NCI-H526 treated with DMSO at 0.1 percent for 48 hours (cell line): Measurements from ENCODE around the gene AATK.
"Not testable (repeated sequence)": the region's sequence is repeated elsewhere in the genome, so short reads cannot be mapped to it uniquely, and the experiment has no call there.

Experiments used
- DNase-seq: peaks from one replicate; lab custom pipeline; 2025; lab: John Stamatoyannopoulos, UW

AATK gene

DNA sequence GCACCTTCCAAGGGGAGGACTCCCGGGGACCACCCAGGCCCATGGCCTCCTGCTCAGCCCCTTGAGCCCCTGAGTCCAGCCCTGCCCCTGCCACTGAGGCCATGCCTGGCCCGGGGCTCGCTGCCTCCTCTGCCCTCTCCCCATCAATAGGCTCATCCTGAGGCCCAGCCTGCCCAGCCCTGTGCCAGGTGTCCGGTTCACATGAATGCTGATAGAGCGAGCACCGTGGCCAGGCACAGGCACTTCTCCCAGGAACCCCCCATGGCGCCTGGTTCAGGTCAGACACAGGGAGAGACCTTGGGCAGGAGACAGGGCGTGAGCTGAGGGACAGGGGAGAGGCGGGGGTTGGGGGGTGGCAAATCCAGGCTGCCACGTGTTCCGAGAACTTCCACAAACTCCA is 3.5 kb downstream of the AATK start:
- DNase-seq = no peak

DNA sequence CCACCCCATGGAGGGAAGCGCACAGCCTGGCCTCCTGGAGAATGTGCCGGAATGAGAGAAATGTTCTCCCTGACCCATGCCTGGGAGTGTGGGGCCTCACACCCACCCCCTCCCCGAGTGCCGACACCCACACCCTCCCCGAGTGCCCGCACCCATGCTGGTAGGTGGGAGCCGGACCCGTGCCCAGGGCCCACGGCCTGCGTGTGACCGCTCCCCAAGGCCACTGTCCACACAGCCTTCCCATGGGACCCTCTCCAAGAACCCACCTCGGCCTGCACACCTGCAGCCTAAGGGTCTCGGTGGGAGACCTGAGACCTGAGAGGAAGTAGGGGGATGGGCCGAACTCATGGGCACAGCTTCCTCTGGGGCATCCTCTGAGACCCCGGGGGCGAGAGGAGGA is 4.0 kb downstream of the AATK start:
- no peak for DNase-seq

DNA sequence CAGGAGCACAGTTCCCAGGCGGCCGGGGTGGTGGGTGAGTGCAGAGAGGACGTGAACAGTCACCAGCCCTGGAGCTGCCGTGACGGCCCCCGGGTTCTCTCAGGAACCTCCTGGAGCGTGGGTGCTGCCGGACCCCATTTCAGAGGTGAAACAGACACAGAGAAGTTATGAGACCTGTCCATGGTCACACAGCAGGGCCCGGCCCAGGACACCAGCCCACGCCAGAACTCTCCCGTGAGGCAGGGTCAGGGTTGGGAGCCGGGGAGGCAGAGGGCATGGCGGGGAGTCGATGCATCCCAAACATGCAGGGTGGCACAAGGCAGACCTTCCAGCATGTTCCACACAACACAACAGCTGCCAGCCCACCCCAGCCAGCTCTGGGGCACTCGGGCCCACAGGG is 4.5 kb downstream of the AATK start:
- DNase-seq = no peak

DNA sequence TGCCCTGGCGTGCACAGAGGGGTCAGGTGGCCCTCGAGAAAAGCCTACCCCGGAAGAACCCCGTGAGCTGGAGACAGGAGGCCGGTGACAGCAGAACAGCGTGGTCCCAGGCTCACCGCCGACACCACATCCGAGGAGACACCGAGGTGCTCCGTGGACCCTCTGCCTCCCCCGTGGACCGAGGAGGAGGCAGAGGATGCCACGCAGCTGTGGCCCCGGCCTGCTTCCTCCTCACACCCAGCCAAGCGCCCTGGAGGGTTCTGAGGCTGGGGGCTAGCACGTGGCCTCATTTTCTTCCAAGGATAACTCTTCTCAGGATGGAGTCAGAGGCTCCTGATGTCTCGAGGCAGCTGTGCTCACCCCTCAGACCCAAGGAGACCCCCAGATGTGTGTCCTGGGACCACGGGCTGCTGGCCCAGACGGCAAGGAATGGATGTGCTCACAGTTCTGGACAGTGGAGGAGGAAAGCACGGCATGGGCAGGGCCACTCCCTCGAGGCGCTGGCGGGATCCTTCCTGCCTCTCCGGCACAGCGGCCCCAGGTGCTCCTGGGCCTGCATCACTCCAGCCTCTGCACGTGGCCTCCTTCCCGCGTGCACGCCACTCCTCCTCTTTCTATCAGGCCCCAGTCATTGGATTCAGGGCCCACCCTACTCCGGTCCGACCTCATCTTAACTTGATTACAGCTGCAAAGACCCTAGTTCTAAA is 5.1 kb downstream of the AATK start:
- no peak for DNase-seq

DNA sequence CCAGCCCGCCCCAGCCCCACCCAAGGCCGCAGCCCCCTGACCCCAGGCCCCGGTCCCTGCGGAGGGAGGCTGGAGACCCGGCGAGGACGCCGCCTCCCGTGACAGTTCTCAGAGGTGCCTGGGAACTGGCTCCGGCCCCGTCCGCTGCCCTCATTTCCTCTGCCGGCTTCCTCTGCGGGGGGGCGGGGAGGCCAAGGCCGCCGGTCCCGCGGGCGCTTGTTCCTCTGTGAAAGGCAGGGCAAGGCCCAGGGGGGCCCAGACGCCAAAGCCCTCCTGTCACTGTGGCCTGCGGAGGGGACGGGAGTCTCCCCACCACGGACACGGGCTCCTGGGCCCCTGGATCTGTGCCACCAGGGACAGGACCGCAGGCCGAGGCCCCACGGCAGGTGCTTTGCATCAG is 5.7 kb downstream of the AATK start:
- no peak for DNase-seq

DNA sequence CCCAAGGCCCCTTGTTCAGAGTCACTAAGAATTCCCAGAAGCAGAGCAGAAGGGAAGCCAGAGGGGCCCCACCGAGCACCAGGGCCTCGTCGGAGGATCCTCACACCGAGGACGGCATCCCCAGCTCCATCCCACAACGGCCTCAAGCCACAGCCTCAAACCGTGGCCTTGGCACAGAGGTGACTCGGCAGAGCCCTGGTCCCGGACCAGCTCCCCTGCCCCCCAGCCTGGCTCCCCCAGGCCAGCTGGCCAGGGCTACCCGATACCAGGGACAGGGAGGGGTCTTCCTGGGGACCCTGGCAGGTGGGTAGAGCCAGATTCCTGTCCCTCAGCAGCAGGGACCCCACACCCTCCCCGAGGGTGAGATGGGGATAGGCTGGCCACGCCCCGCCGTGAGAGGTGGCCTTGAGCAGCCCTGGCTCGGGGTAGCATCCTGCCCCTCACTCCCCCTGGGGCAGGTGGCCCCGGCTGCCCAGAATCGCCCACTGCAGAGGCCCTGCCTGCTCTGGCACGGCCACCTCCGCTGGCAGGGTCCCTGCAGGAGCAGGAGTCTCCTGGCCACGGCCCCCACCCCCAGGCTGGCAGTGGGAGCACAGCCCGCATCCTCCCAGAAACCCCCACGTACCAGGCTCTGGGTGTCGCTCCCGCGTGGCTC is 6.3 kb downstream of the AATK start:
- no peak for DNase-seq

DNA sequence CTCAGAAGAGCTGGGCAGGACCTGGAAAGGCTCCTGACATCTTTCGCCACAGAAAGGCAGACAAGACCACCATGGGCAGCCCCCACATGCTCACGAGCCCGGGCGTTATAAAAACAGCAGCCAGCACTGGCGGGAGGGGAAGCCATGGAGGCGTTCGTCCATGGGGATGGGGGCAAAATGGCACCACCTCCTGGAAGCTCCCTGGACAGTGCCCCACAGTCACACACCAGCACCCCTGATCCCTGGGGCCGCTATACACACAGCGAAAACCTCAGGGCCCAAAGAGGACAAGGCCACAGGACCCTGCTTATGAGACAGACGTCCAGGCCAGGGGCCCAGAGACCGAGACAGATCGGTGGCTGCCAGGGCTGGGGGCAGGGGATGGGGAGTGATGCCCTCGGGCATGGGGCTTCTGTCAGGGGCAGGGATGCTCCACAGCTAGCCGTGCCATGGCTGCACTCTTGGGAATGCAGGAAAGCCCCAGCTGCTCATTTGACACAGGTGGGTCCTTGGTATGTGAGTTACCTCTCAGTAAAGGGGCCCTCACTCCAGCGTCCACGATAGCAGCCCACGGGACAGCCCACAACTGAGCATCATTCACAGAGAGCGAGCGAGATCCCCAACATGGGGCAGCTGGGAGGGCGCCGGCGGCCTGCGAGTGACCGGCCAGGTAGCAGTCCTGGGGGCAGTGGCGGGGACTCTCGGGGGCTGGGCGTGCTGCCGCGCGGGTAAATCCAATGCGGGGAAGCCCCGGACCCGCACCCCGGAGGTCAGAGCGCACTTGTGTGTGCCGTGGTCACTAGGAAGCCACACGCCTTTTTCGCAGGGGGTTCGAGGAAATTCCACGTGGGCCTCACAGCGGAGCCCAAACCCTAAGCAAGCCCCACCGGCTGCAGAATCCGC is 7.1 kb downstream of the AATK start:
- no peak for DNase-seq

DNA sequence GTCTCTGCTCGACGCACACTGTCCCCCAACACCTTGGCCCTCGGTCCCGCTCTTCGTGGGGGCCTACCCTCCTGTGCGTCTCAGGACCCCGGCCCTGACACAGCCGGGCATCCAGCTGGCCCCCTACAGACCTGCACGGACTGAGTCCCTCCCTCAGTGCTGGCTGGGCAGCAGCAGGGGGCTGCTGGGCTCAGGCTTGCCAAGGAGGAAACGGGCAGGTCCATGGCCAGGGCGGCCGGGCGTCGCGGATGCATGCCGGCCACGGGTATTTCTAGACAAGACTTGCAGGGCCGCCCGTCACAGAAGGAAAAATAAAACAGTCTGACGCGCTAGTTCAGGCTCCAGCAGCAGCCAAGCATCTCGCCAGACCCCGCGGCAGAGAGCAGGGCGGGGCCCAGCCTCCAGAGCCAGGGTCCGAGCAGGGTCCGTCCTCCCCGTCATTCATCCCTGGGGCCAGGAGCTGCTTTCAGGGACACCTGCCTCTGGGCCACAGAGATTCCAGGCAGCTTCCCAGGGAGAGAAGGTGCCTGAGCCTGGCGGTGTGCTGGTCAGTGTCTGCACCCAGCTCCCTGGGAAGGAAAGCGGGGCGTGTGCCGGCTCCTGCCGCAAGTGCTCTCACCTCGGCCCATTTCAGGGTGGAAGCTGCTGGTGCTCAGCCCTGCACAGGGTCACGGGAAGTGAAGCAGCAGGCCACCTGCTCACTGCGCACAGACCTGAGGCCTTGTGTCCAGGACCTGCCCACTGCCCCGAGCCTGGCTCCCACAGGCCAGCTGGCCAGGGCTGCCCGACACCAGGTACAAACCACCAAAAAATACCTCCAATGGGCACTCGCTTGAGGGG is 8.0 kb downstream of the AATK start:
- no peak for DNase-seq

DNA sequence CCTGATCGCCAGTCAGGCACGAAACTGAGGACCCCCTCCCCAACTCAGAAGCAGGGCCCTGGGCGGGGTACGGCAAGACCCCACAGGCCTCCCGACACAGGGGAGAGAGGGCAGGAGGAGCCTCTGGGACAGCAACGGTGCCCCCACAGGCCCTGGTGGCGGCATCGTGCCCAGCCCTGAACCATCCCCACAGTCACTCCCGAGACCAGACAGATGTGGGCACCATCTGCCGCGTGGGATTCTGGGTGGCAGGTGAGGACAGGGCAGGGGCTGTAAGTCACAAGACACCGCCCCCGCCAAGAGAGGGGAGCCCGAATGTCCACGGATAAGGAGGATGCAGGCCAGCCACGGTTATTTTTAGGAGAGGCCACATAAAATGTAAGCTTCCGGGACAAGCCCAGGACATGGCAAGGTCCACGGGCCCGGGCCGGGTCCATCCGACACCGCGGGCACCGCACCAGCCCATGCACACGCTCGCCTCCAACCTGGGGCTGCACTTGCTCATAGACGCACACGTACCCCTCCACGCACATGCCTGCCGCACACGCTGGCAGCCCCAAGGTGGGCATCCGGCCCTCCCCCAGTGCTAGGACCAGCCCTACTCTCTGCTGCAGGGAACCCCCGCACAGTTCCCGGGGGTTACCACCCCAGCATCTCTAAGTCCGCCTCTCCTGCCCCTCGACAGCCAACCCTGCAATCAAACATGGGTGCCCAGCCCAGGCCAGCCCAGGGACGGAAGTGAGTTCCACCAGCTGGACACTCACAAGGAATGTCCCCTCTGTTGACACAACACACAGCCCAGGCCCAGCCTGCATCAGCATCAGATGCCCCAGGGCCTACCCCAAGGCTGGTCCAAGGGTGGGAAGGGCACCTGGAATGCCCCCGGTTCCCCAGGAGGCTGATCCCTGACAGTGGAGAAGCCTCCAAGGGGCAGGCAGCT is 8.9 kb downstream of the AATK start:
- no peak for DNase-seq

DNA sequence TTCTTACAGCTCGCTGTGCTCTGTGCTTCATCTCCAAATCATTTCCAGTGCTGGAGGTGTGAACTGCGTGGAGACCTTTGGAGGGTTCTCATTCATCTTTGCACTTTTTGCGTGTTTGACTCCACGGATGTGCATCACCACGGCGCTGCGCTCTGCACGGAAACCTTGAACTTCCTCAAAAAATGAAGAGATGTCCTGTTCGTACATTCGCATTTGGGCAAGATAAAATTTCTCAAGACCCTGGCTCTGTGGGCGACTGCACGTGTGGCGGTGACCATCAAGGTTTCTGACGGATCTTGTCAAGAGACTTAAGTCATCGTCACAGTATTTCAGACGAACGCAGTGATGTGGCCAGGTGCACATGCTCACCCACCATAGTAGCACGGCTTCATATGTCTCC is 11.1 kb downstream of the AATK start:
- DNase-seq = no peak

DNA sequence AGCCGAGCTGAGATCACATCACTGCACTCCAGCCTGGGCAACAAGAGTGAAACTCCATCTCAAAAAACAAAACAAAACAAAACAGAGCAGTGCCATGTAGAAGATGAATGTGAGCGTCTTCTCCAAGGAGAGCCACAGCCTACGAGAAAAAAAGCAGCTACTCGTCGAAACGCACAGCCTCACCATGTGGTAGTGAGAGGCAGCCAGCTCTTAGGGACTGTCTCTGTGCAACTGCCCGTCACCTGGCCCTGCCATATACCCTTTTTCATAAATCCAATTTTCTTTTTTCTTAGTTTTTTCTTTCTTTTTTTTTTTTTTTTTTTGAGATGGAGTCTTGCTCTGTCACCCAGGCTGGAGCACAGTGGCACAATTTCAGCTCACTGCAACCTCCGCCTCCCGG is 12.0 kb downstream of the AATK start:
- DNase-seq = not testable (repeated sequence)

DNA sequence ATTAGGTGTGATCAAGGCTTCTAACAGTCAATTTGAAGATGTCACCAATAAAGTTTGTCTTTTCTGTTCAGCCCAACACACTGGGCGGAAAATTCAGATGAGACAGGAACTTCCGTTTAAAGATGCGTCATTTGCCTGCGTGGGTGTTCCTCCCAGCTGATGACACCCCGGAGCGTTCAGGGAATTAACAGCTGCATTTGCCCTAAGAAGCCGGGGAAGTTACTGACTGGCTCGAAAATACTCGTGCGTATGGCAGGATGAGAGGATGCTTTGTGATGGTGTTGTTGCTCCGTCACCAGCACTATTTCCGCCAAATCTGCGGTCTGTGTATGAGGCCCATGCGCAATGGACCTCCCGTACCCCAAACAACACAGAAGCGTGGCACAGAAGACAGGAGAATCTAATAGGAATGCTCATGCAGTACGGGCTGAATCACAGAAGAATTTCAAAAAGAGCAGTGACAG is 12.6 kb downstream of the AATK start:
- no peak for DNase-seq

DNA sequence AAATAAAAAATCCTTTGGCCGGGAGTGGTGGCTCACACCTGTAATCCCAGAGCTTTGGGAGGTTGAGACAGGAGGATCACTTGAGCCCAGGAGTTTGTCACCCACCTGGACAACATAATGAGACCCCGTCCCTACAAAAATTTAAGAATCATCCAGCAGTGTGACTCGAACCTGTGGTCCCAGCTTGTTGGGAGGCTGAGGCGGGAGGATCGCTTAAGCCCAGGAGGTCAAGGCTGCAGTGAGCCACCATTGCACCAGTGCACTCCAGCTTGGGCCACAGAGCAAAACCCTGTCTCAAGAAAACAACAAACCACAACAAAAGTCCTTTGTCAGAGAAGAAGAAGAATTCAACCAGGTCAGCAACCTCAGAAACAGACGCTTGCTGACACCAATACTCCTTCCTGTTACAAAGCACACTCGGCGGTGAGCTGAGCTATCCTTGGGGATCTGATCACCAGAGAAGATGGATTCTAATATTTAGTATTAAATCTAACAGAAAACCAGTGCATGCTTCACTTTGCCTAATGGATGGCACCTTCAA is 13.7 kb downstream of the AATK start:
- DNase-seq = no peak

DNA sequence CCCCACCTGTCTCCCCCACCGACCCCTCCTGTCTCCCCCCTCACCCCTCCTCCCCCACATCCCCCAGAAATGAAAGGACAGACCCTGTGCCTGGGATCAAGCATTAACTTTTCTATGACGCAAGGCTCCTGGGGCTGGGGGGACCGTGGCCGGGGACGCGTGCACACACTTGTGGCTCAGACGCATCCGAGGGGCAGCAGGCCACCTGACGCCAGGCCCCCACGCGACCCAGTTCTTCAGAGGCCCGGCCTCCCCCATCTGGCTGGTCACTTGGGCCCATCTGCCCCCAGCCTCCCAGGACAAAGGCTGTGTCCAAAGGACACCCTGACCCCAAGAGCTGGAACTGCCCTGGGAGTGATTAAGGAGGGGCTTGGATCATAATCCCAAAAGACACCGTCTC is 14.7 kb downstream of the AATK start:
- no peak for DNase-seq

DNA sequence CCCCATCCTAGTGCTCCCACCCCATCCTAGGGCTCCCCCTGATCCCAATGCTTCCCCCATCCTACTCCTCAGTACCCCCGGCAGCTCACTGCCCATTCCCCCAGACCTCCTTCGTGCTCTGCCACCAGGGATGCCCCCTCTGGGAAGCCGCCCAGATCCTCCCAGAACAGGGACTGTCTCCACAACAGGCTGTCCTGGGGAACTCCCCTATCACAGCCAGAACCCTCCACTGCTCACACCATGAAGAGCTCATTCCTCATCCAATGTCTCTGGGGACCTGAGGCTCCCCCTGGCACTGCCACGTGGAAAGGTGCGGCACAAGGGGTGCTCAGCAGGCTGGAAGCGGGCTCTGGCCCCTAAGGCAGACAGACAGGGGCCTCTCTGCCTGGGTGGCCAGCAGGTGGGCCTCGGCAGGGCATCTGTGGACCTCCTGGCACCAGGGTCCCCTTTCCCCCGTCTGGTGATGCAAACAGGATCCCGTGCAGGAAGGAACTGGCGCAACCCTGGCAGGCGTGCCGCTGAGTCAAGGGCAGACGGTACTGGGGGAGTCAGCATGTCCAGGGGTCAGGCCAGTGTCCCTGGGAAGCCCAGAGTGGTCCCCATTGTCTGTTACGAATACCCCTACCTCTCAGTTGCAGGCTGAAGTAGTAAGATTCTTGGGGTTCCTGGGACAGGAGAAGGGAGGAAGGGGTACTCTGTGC is 15.5 kb downstream of the AATK start:
- DNase-seq = no peak

DNA sequence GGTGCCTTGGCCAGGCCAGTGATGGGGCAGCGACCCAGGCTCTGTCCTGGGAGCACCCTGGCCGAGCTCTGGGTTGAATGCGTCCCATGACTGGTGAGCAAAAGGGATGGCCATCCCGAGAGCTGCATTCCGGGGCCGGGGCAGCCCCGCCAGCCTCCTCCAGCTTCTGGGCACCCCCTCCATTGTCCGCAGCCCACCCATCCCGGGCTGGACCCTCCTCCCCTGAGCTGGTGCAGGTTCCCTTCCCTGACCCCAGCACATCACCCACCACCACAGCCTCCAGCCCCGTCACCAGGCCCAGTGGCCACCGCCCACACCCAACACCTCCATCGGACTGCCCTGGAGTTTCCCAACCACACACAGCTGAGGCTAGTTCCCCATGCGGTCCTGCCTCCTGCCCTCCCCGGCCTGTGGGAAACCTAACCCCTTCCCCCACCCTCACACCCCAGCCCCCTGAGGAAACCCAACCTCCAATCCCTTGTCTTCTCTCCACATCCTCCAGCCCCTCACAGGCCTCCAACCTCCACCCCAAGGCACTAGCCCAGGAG is 17.0 kb downstream of the AATK start:
- no peak for DNase-seq

DNA sequence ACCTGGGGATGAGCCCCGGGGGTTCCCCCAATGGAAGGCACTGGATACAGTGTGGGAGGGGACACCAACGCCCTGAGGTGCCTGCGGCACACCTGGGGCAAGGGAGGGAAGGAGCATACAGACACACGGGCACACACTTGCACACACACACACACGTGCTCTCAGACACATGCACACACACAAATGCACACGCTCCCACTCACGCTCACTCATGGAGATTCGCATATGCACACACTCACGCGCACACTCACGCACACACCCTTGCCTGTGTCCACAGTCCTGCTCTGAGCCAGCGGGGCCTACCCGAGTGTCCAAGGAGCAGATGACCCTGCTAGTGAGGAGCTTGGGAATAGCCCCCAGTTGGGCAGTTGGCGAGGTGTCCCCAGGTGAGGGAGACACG is 17.4 kb downstream of the AATK start:
- no peak for DNase-seq

DNA sequence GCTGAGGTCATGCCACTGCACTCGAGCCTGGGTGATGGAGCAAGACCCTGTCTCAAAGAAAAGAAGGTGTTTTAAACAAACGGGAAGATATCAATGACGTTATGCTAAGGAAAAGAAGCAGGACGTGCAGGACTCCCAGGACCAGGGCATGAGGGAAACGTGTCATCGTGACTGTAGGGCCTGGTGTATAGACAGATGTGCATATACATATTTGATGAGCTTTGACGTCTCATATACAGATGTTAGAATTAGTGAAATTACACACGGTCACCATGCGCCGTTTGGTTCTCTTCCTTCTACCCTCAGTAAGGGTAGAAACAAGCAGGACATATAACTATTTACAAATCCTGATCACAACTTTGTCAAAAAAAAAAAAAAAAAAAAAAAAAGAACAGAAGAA is 18.3 kb downstream of the AATK start:
- no peak for DNase-seq

DNA sequence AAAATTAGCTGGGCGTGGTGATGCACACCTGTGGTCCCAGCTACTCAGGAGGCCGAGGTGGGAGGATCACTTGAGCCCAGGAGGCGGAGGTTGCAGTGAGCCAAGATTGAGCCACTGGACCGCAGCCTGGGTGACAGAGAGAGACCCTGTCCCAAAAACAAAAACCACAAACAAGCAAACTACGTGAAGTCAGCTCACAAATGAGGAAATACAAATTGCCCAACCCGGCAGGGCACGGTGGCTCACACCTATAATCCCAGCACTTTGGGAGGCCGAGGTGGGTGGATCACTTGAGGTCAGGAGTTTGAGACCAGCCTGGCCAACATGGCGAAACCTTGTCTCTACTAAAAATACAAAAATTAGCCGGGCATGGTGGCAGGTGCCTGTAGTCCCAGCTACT is 19.8 kb downstream of the AATK start:
- DNase-seq = not testable (repeated sequence)

DNA sequence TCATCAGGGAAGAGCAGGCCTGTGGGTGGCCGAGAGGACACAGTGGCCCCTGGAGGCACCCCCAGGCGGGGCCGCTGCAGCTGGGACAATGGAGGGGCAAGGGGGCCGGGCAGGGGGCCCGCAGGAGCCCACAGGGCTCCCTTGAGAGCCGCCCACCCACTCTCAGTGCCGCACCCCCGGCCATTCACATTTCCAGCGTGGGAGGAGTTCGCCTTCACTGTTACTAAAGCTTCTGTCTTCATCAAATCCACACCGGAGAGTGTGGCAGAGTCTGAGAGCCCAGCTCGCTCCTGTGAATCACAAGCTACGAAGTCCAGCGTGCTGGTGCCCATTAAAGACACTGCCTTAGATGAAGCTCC is 21.6 kb downstream of the AATK start:
- DNase-seq = no peak
